PC-3 (cell line): ENCODE results near the gene MUC3A. TPM values are rescaled to one million over a fixed set of nuclear protein-coding genes. Genes with fewer than 3 reads are reported as not detected.

ENCODE experiments used
- ATAC-seq: fragments of 200-7000 bp; cut with Tn5 transposase; 2 replicates; pipeline ENCODE4 v1.9.1; 2020; ENCODE audit warnings: mild to moderate bottlenecking, moderate library complexity
- BruUV-seq: library from RNA; stranded (reverse); fragments of 400-500 nt; replicated peaks from 2 replicates; lab custom pipeline; 2021; lab: Mats Ljungman, UMichigan
- CTCF ChIA-PET: fragments of 300-600 bp; sonication (Branson Sonifier 250); formaldehyde crosslinking; loops from one replicate; lab custom pipeline; 2022; ENCODE audit warnings: antibody characterized with exemption; lab: Charles Lee
- POLR2A ChIA-PET: fragments of 300-600 bp; sonication (Branson Sonifier 250); formaldehyde crosslinking; loops from one replicate; lab custom pipeline; 2022; ENCODE audit warnings: antibody characterized with exemption; ENCODE audit not compliant: unreplicated experiment; lab: Charles Lee
- DNase-seq: peaks from one replicate; pipeline ENCODE4 v3.0.0-alpha.2; 2015
- H2AFZ ChIP-seq: fragments of 300-600 bp; sonication (generic); 2 replicates; pipeline ENCODE4 v1.6.0; 2016; ENCODE audit warnings: antibody characterized with exemption, low read length
- H3F3A ChIP-seq: fragments of 300-600 bp; sonication (generic); one replicate; pipeline ENCODE4 v1.6.0; 2017; ENCODE audit warnings: antibody characterized with exemption, low read length, control low read depth, mild to moderate bottlenecking; ENCODE audit not compliant: unreplicated experiment
- H3K27ac ChIP-seq: fragments of 300-600 bp; sonication (generic); 2 replicates; pipeline ENCODE4 v1.5.1; 2016; ENCODE audit warnings: mild to moderate bottlenecking, low read length
- H3K27me3 ChIP-seq: fragments of 300-600 bp; sonication (generic); 2 replicates; pipeline ENCODE4 v1.6.1; 2016; ENCODE audit warnings: low read length, mixed read lengths
- H3K36me3 ChIP-seq: fragments of 300-600 bp; sonication (generic); 2 replicates; pipeline ENCODE4 v1.6.1; 2016; ENCODE audit warnings: low read depth, mixed run types, low read length, mixed read lengths
- H3K4me1 ChIP-seq: fragments of 300-600 bp; sonication (generic); 2 replicates; pipeline ENCODE4 v1.5.1; 2016; ENCODE audit warnings: low read length; ENCODE audit not compliant: insufficient read depth
- H3K4me2 ChIP-seq: fragments of 300-600 bp; sonication (generic); 2 replicates; pipeline ENCODE4 v1.6.0; 2016; ENCODE audit warnings: low read length
- H3K4me3 ChIP-seq: fragments of 300-600 bp; sonication (generic); 2 replicates; pipeline ENCODE4 v1.5.1; 2016; ENCODE audit warnings: mild to moderate bottlenecking, low read length, mixed read lengths
- H3K79me2 ChIP-seq: fragments of 300-600 bp; sonication (generic); 2 replicates; pipeline ENCODE4 v1.6.1; 2017; ENCODE audit warnings: low read length, mixed read lengths
- H3K9ac ChIP-seq: fragments of 300-600 bp; sonication (generic); 2 replicates; pipeline ENCODE4 v1.6.0; 2016; ENCODE audit warnings: mild to moderate bottlenecking, low read length
- H3K9me2 ChIP-seq: fragments of 300-600 bp; sonication (generic); replicated peaks from 2 replicates; pipeline ENCODE4 v1.6.1; 2016; ENCODE audit warnings: mixed run types, low read length, mixed read lengths
- H3K9me3 ChIP-seq: fragments of 300-600 bp; sonication (generic); 2 replicates; pipeline ENCODE4 v1.6.1; 2016; ENCODE audit warnings: low read length, mixed read lengths
- H4K20me1 ChIP-seq: fragments of 300-600 bp; sonication (generic); 2 replicates; pipeline ENCODE4 v1.6.1; 2016; ENCODE audit warnings: low read length, mixed read lengths
- CTCF ChIP-seq: fragments of 300-600 bp; sonication (generic); conservative IDR thresholded peaks from 2 replicates; pipeline ENCODE4 v1.5.1; 2017; ENCODE audit warnings: antibody characterized with exemption, low read depth, mild to moderate bottlenecking, low read length
- EZH2 ChIP-seq: fragments of 300-600 bp; sonication (generic); IDR thresholded peaks from one replicate; pipeline ENCODE4 v1.6.1; 2017; ENCODE audit warnings: antibody characterized with exemption, mild to moderate bottlenecking, low read length; ENCODE audit not compliant: unreplicated experiment
- EZH2phosphoT487 ChIP-seq: fragments of 300-600 bp; sonication (generic); IDR thresholded peaks from 2 replicates; pipeline ENCODE4 v1.6.1; 2018; ENCODE audit warnings: mild to moderate bottlenecking, antibody characterized with exemption, low read length, borderline replicate concordance
- intact Hi-C: fragments of 100-400 bp; cut with micrococcal nuclease; formaldehyde crosslinking; loops from 2 replicates; pipeline ENCODE4 v1.9.0; 2023
- total RNA-seq: library from RNA; depleted of rRNA; stranded (reverse); fragments of >200 nt; gene quantifications from 2 replicates; pipeline ENCODE4 v1.2.3, GENCODE V29; 2014; rRNA removed

The MUC3A gene
- total RNA-seq, 1 experiment from 2014 or later, result 0.11 TPM

DNA sequence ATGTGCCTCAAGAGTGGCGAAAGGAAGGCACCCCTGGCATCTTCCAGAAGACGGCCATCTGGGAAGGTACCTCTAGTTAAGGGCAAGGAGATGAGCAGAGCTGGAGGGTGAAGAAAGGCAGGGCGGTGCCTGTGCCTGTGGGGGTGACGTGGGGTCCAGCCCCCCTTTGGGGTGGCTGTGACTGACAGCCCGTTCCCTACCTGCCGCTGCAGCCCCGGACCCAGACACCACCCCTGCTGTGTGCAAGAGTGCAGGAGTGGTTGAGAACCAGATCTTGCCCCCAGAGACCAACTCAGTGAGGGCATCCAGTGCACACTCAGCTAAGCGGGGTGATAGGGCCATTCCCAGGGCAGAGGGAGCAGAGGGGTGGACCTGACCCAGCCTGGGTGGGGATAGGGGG lies 66.3 kb downstream of the MUC3A start:
- H3F3A ChIP-seq, result no peaks in the 10 kb centered on the region
- H3K4me3 ChIP-seq, result no peak overlapping the region
- ATAC-seq (no peak), DNase-seq (no peak)
- CTCF ChIA-PET, result no interaction called here
- peaks cover 7% of the 10 kb centered on the region for H3K4me1 ChIP-seq
- H3K9ac ChIP-seq, result no peak overlapping the region
- no TSS peak for BruUV-seq
- H3K9me2 ChIP-seq, result no peaks in the 10 kb centered on the region
- no peak overlapping the region for H2AFZ ChIP-seq
- no peak overlapping the region for H3K27ac ChIP-seq
- no peaks in the 10 kb centered on the region for H3K79me2 ChIP-seq
- H3K27me3 ChIP-seq, result no peaks in the 10 kb centered on the region
- TF ChIP-seq EZH2 (no peak), EZH2phosphoT487 (no peak), CTCF (no peak)
- intact Hi-C loops, result no loop called here
- H3K4me2 ChIP-seq, result no peak overlapping the region
- no peaks in the 10 kb centered on the region for H3K9me3 ChIP-seq
- H3K36me3 ChIP-seq, result no peaks in the 10 kb centered on the region
- H4K20me1 ChIP-seq, result no peaks in the 10 kb centered on the region
- POLR2A ChIA-PET, result interaction anchor here (0.6 kb wide), 1 partner anchor 292 kb away, joined by 3 read pairs; no protein-coding TSS in a partner anchor

GRCh38 chr7:101017064-101017777 lies 67.9 kb downstream of the MUC3A start:
- no TSS peak for BruUV-seq
- no peaks in the 10 kb centered on the region for H3F3A ChIP-seq
- CTCF ChIA-PET, result no interaction called here

More at GRCh38 chr7:101017064-101017777, 67.9 kb downstream of the MUC3A start:
- TF ChIP-seq EZH2phosphoT487 (no peak), EZH2 (no peak), CTCF (no peak)
- intact Hi-C loops, result no loop called here
- DNase-seq (peak; percentile 72), ATAC-seq (peak; percentile 95)
- Histone ChIP-seq H3K4me1 (peaks cover 7% of the 10 kb centered on the region), H3K9me3 (no peaks in the 10 kb centered on the region), H3K79me2 (no peaks in the 10 kb centered on the region), H4K20me1 (no peaks in the 10 kb centered on the region), H3K27ac (peak overlapping the region; percentile 41; the same call in 1 of the 2 replicates), H3K4me3 (peak overlapping the region; percentile 69), H3K27me3 (no peaks in the 10 kb centered on the region), H2AFZ (peak overlapping the region; percentile 95), H3K4me2 (peak overlapping the region; percentile 99), H3K9ac (peak overlapping the region; percentile 74), H3K36me3 (no peaks in the 10 kb centered on the region), H3K9me2 (no peaks in the 10 kb centered on the region)
- POLR2A ChIA-PET, result no interaction called here

Other genes with a start within 250 kb of the MUC3A start
- 151 and 154 TPM in 2 replicates for gene POP7, start 243.4 kb upstream of the MUC3A start, total RNA-seq
- gene EPO, start 229.1 kb upstream of the MUC3A start, total RNA-seq, result not detected in 2 replicates
- not detected in 2 replicates for gene ZAN, start 215.9 kb upstream of the MUC3A start, total RNA-seq
- 104 and 150 TPM in 2 replicates for gene EPHB4, start 122.0 kb upstream of the MUC3A start, total RNA-seq
- gene SLC12A9, start 96.8 kb upstream of the MUC3A start, total RNA-seq, result 25.9 and 31.2 TPM in 2 replicates
- 11.3 and 14.6 TPM in 2 replicates for gene TRIP6, start 82.1 kb upstream of the MUC3A start, total RNA-seq
- 177 and 268 TPM in 2 replicates for gene SRRT, start 74.4 kb upstream of the MUC3A start, total RNA-seq
- gene UFSP1, start 59.8 kb upstream of the MUC3A start, total RNA-seq, result 10.5 and 14.6 TPM in 2 replicates
- 0.40 and 1.3 TPM in 2 replicates for gene ACHE, start 53.6 kb upstream of the MUC3A start, total RNA-seq
- gene MUC12, start 20.0 kb downstream of the MUC3A start, total RNA-seq, result 0.18 and 0.69 TPM in 2 replicates
- not detected in 2 replicates for gene MUC17, start 70.5 kb downstream of the MUC3A start, total RNA-seq
- 10.6 and 14.8 TPM in 2 replicates for gene TRIM56, start 135.9 kb downstream of the MUC3A start, total RNA-seq
- 46.1 and 52.5 TPM in 2 replicates for gene SERPINE1, start 177.6 kb downstream of the MUC3A start, total RNA-seq
- 148 and 190 TPM in 2 replicates for gene AP1S1, start 204.9 kb downstream of the MUC3A start, total RNA-seq
- gene VGF, start 216.0 kb downstream of the MUC3A start, total RNA-seq, result 1.6 and 2.5 TPM in 2 replicates
- gene NAT16, start 230.8 kb downstream of the MUC3A start, total RNA-seq, result 0.26 TPM in 1 of 2 replicates, not detected in the other